ENCODE data around the gene SLC43A3. TPM values are rescaled to one million over a fixed set of nuclear protein-coding genes. Genes with fewer than 3 reads are reported as not detected.
"Not testable (repeated sequence)": the region's sequence is repeated elsewhere in the genome, so short reads cannot be mapped to it uniquely, and the experiment has no call there.

The SLC43A3 gene
- total RNA-seq, 1 donor from 2014 or later: 66.0 TPM

- DNase-seq (ENCODE audit: low read depth): no peak
- TF ChIP-seq CTCF (conservative IDR thresholded peaks at IDR 0.05; ENCODE audit: low read depth, low read length): no peak
Measured at GRCh38 chr11:57407010-57407920, 19.7 kb downstream of the SLC43A3 start.

DNA sequence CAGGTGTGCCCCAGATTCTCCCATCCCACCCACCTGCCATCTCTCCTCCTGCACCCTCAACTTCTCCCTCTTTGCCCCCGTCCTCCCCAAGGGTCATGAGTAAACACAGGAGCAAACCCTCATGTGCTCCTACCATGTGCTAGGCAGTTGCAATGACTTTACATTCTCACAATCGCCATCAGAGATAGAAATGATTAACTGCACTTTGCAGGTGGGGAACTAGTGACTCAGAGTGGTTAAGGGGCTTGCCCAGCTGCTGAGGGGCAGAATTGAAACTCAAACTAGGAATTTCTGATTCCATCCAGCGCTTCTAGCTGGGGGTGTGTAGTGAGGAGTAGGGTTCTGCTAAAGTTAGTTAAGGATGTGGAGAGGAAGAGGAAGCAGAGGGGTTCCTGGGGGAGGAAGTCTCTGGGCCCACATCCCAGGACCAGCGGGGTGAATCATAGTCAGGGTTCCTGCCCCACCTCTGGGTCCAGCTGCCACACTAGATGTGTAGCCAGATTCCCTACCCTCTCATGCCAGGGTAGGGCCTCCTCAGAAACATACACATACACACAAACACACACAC lies 20.5 kb downstream of the SLC43A3 start:
- TF ChIP-seq CTCF (conservative IDR thresholded peaks at IDR 0.05; ENCODE audit: low read depth, low read length): no peak
- peak; percentile 68 for DNase-seq (ENCODE audit: low read depth)
- H3K4me3 ChIP-seq (ENCODE audit: low read depth, low read length): no peak overlapping the region

More at GRCh38 chr11:57407010-57407920, 19.7 kb downstream of the SLC43A3 start:
- H3K4me3 ChIP-seq (ENCODE audit: low read depth, low read length): no peak overlapping the region

DNA sequence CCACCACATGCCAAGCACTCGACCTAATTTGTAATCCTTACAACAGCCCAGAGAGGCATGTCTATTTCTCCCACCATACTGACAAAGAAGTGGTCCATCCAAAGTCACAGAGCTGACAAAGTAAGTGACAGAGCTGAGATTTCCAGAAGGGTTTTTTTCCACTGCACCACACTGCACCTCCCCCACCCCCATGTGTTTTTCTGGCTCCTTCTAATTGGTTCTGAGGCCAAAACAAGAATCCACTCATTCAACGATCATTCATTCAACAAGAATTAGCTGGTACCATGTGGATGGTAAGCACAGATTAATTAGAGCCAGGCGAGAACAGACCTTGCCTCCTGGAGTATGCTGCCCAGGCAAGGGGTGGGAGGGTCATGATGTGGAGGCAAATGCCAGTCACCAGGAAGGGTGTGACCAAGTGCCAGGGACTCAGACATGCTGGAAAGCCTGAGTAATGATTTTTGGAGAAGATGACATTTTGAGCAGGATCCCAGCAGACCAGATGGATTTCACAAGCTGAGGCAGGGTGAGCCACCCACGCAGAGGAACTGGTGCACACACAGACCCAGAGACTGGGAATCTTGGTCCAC lies 21.6 kb downstream of the SLC43A3 start:
- H3K4me3 ChIP-seq (ENCODE audit: low read depth, low read length): no peak overlapping the region
- DNase-seq (ENCODE audit: low read depth): no peak
- no peak for TF ChIP-seq CTCF (conservative IDR thresholded peaks at IDR 0.05; ENCODE audit: low read depth, low read length)

GRCh38 chr11:57403802-57404147 lies 23.1 kb downstream of the SLC43A3 start:
- DNase-seq (ENCODE audit: low read depth): no peak
- TF ChIP-seq CTCF (conservative IDR thresholded peaks at IDR 0.05; ENCODE audit: low read depth, low read length): no peak
- H3K4me3 ChIP-seq (ENCODE audit: low read depth, low read length): no peak overlapping the region

DNA sequence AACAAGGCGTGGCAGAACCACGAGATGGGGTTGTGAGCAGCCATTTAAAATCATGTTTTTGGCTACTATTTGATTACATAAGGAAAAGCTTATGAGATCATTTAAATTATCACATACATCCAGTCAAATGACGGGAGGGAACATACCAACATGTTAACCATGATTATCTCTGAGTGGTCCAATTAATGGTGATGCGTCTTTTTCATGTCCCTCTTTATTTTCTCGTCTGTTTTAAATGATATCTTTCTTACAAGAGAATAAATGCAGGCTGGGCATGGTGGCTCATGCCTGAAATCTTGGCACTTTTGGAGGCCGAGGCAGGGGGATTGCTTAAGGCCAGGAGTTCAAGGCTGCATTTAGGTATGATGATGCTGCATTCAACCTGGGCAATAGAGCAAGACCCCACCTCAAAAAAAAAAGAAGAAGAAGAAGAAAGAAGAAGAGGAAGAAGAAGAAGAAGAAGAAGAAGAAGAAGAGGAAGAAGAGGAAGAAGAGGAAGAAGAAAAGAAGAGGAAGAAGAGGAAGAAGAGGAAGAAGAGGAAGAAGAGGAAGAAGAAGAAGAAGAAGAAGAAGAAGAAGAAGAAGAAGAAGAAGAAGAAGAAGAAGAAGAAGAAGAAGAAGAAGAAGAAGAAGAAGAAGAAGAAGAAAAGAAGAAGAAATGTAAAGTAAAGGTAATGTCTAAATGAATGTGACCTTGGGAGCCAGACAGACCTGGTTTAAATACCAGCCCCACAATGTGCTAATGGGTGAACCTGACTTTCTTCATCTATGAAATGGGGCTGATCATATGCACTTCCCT lies 23.7 kb downstream of the SLC43A3 start:
- DNase-seq (ENCODE audit: low read depth); H3K4me3 ChIP-seq (ENCODE audit: low read depth, low read length): not testable (repeated sequence)

GRCh38 chr11:57402188-57403002 lies 24.5 kb downstream of the SLC43A3 start:
- DNase-seq (ENCODE audit: low read depth): no peak
- no peak overlapping the region for H3K4me3 ChIP-seq (ENCODE audit: low read depth, low read length)
- TF ChIP-seq CTCF (conservative IDR thresholded peaks at IDR 0.05; ENCODE audit: low read depth, low read length): no peak

Measured in epithelial cell of proximal tubule (primary cell).